Colonic mucosa (tissue), 4 donors: Measurements from ENCODE around the gene DLG2. TPM values are rescaled to one million over a fixed set of nuclear protein-coding genes. Genes with fewer than 3 reads are reported as not detected.

Experiments
- DNase-seq: peaks from one replicate; pipeline ENCODE4 v3.0.0-alpha.2; 2020
- H3K27ac ChIP-seq: fragments of 200-600 bp; one replicate; pipeline ENCODE4 v1.8.0; 2021
- H3K27me3 ChIP-seq: fragments of 200-600 bp; one replicate; pipeline ENCODE4 v1.8.0; 2021
- H3K36me3 ChIP-seq: fragments of 200-600 bp; one replicate; pipeline ENCODE4 v1.8.0; 2021
- H3K4me1 ChIP-seq: fragments of 200-600 bp; one replicate; pipeline ENCODE4 v1.8.0; 2021; ENCODE audit warnings: mild to moderate bottlenecking
- H3K4me3 ChIP-seq: fragments of 200-600 bp; one replicate; pipeline ENCODE4 v1.8.0; 2021
- H3K9ac ChIP-seq, 2 donors: one replicate each; pipeline ENCODE4 v1.7.0; 2013; ENCODE audit warnings: control low read depth in 2 of 2, low read depth in 2 of 2, low read length in 2 of 2
- H3K9me3 ChIP-seq: fragments of 200-600 bp; one replicate; pipeline ENCODE4 v1.8.0; 2021
- CTCF ChIP-seq: fragments of 200-600 bp; IDR thresholded peaks from one replicate; pipeline ENCODE4 v1.8.0; 2022; ENCODE audit warnings: antibody characterized with exemption, mild to moderate bottlenecking
- intact Hi-C: fragments of 100-400 bp; cut with DNase I; formaldehyde crosslinking; loops from one replicate; pipeline ENCODE4 v1.14.1; 2022
- total RNA-seq, 2 donors: library from RNA; stranded (reverse); fragmentation: NEBNext Ultra II Directional in 1 of 2; extraction: Animal tissue kit (Norgen Biotek cat#: 25700) in 1 of 2; gene quantifications; one replicate each; pipeline ENCODE4 v1.2.1, GENCODE V29; 2021
- donor health status: healthy.
- donor health status: DM: no; HTN: no; CAD: no.
- donor health status: DM: no; HTN: no; CAD: no.

The DLG2 gene
- total RNA-seq, 2 donors from 2014 or later: 1.4 to 3.3 TPM

- Histone ChIP-seq H3K27me3 (no peaks in the 10 kb centered on the region), H3K4me3 (no peak overlapping the region), H3K27ac (no peak overlapping the region), H3K4me1 (no peaks in the 10 kb centered on the region), H3K36me3 (no peaks in the 10 kb centered on the region), H3K9ac (no peak overlapping the region), H3K9me3 (no peaks in the 10 kb centered on the region)
- DNase-seq: no peak
- no peak for TF ChIP-seq CTCF
- intact Hi-C loops: no loop called here
Observed at GRCh38 chr11:85269109-85269508, 358.0 kb downstream of the DLG2 start.

- TF ChIP-seq CTCF: no peak
- DNase-seq: no peak
- no peak overlapping the region for H3K9ac ChIP-seq
- no peaks in the 10 kb centered on the region for H3K27me3 ChIP-seq
- H3K4me1 ChIP-seq: no peaks in the 10 kb centered on the region
- intact Hi-C loops: no loop called here
- no peaks in the 10 kb centered on the region for H3K9me3 ChIP-seq
- no peak overlapping the region for H3K27ac ChIP-seq
- no peak overlapping the region for H3K4me3 ChIP-seq
- no peaks in the 10 kb centered on the region for H3K36me3 ChIP-seq
Observed at GRCh38 chr11:85266646-85267045, 360.5 kb downstream of the DLG2 start.

- TF ChIP-seq CTCF: no peak
- DNase-seq: no peak
- no peak overlapping the region for H3K9ac ChIP-seq
- H3K4me3 ChIP-seq: no peak overlapping the region
- H3K27me3 ChIP-seq: no peaks in the 10 kb centered on the region
- intact Hi-C loops: no loop called here
- H3K36me3 ChIP-seq: no peaks in the 10 kb centered on the region
- H3K27ac ChIP-seq: no peak overlapping the region
- no peaks in the 10 kb centered on the region for H3K9me3 ChIP-seq
- H3K4me1 ChIP-seq: no peaks in the 10 kb centered on the region
Observed at GRCh38 chr11:85263328-85263727, 363.8 kb downstream of the DLG2 start.

- no peaks in the 10 kb centered on the region for H3K4me1 ChIP-seq
- intact Hi-C loops: no loop called here
- H3K27ac ChIP-seq: no peak overlapping the region
- no peak for DNase-seq
- H3K27me3 ChIP-seq: no peaks in the 10 kb centered on the region
- H3K36me3 ChIP-seq: no peaks in the 10 kb centered on the region
- no peaks in the 10 kb centered on the region for H3K9me3 ChIP-seq
- H3K4me3 ChIP-seq: no peak overlapping the region
- H3K9ac ChIP-seq: no peak overlapping the region
- no peak for TF ChIP-seq CTCF
Observed at GRCh38 chr11:85257837-85258236, 369.3 kb downstream of the DLG2 start.

- H3K27ac ChIP-seq: no peak overlapping the region
- H3K4me1 ChIP-seq: no peaks in the 10 kb centered on the region
- TF ChIP-seq CTCF: no peak
- no peak overlapping the region for H3K9ac ChIP-seq
- intact Hi-C loops: no loop called here
- no peaks in the 10 kb centered on the region for H3K27me3 ChIP-seq
- DNase-seq: no peak
- H3K9me3 ChIP-seq: no peaks in the 10 kb centered on the region
- no peaks in the 10 kb centered on the region for H3K36me3 ChIP-seq
- H3K4me3 ChIP-seq: no peak overlapping the region
Observed at GRCh38 chr11:85256433-85256832, 370.7 kb downstream of the DLG2 start.

GRCh38 chr11:85249482-85249881 lies 377.7 kb downstream of the DLG2 start:
- Histone ChIP-seq H3K9me3 (no peaks in the 10 kb centered on the region), H3K4me3 (no peak overlapping the region), H3K27me3 (no peaks in the 10 kb centered on the region), H3K36me3 (no peaks in the 10 kb centered on the region), H3K4me1 (no peaks in the 10 kb centered on the region), H3K27ac (no peak overlapping the region), H3K9ac (no peak overlapping the region)
- DNase-seq: no peak
- no peak for TF ChIP-seq CTCF
- intact Hi-C loops: no loop called here
